ENCODE results near the gene MMP25. TPM values are rescaled to one million over a fixed set of nuclear protein-coding genes. Genes with fewer than 3 reads are reported as not detected.

The MMP25 gene
- polyA plus RNA-seq, 1 donor (not counting 4 experiments of a cell fraction or from before 2014, with no cell fraction given): 0.09 TPM

GRCh38 chr16:3084491-3084890 is 38.1 kb downstream of the MMP25 start:
- Histone ChIP-seq H3K4me3 (ENCODE audit: control insufficient read depth in 2 of 3, extremely low read depth in 1 of 3, insufficient read depth in 2 of 3, low read depth in 1 of 3, low read length in 3 of 3) (no peak overlapping the region), H3K36me3 (ENCODE audit: control insufficient read depth in 2 of 2, extremely low read depth in 1 of 2, insufficient read depth in 2 of 2, low read length in 2 of 2) (no peaks in the 10 kb centered on the region), H3K4me1 (ENCODE audit: control insufficient read depth, extremely low read depth, insufficient read depth, low read length) (no peaks in the 10 kb centered on the region), H3K79me2 (ENCODE audit: control insufficient read depth, insufficient read depth, low read length) (no peaks in the 10 kb centered on the region), H4K20me1 (ENCODE audit: control insufficient read depth, extremely low read depth, insufficient read depth, low read length) (no peaks in the 10 kb centered on the region), H2AFZ (ENCODE audit: control insufficient read depth, low read length) (no peak overlapping the region), H3K4me2 (ENCODE audit: control insufficient read depth, extremely low read depth, insufficient read depth, low read depth, low read length) (no peak overlapping the region), H3K9me3 (ENCODE audit: control insufficient read depth, low read depth, low read length) (no peaks in the 10 kb centered on the region), H3K9ac (ENCODE audit: control insufficient read depth, extremely low read depth, insufficient read depth, low read length) (no peak overlapping the region), H3K27me3 (ENCODE audit: control insufficient read depth, extremely low read depth, insufficient read depth, low read length) (peaks cover 23% of the 10 kb centered on the region), H3K27ac (ENCODE audit: control insufficient read depth, insufficient read depth, low read length) (no peak overlapping the region), H3K9me1 (ENCODE audit: control insufficient read depth, extremely low read depth, insufficient read depth, low read length) (no peaks in the 10 kb centered on the region)
- no peak for TF ChIP-seq EZH2 (IDR thresholded peaks at IDR 0.05; ENCODE audit: low read length)
- no peak for TF ChIP-seq CTCF (optimal IDR thresholded peaks at IDR 0.05 in 1 of 3, IDR thresholded peaks at IDR 0.05 in 1 of 3, conservative IDR thresholded peaks at IDR 0.05 in 1 of 3; ENCODE audit: extremely low read depth in 1 of 3, insufficient read depth in 2 of 3, low read length in 3 of 3)
- dilution Hi-C loops (cut with MboI; ENCODE audit: extremely low pct_ligation_motif_present, low sequenced_read_pairs): no loop called here
- FAIRE-seq: no peak
- DNase-seq (ENCODE audit: low read depth, low spot score): no peak

- Histone ChIP-seq H3K4me3 (ENCODE audit: control insufficient read depth in 2 of 3, extremely low read depth in 1 of 3, insufficient read depth in 2 of 3, low read depth in 1 of 3, low read length in 3 of 3) (no peak overlapping the region), H4K20me1 (ENCODE audit: control insufficient read depth, extremely low read depth, insufficient read depth, low read length) (no peaks in the 10 kb centered on the region), H3K9me1 (ENCODE audit: control insufficient read depth, extremely low read depth, insufficient read depth, low read length) (no peaks in the 10 kb centered on the region), H3K9ac (ENCODE audit: control insufficient read depth, extremely low read depth, insufficient read depth, low read length) (no peak overlapping the region), H3K4me2 (ENCODE audit: control insufficient read depth, extremely low read depth, insufficient read depth, low read depth, low read length) (no peak overlapping the region), H2AFZ (ENCODE audit: control insufficient read depth, low read length) (no peak overlapping the region), H3K79me2 (ENCODE audit: control insufficient read depth, insufficient read depth, low read length) (no peaks in the 10 kb centered on the region), H3K36me3 (ENCODE audit: control insufficient read depth in 2 of 2, extremely low read depth in 1 of 2, insufficient read depth in 2 of 2, low read length in 2 of 2) (no peaks in the 10 kb centered on the region), H3K27me3 (ENCODE audit: control insufficient read depth, extremely low read depth, insufficient read depth, low read length) (peaks cover 17% of the 10 kb centered on the region), H3K27ac (ENCODE audit: control insufficient read depth, insufficient read depth, low read length) (no peak overlapping the region), H3K4me1 (ENCODE audit: control insufficient read depth, extremely low read depth, insufficient read depth, low read length) (no peaks in the 10 kb centered on the region), H3K9me3 (ENCODE audit: control insufficient read depth, low read depth, low read length) (no peaks in the 10 kb centered on the region)
- DNase-seq (ENCODE audit: low read depth, low spot score) (no peak), FAIRE-seq (no peak)
- dilution Hi-C loops (cut with MboI; ENCODE audit: extremely low pct_ligation_motif_present, low sequenced_read_pairs): no loop called here
- TF ChIP-seq EZH2 (IDR thresholded peaks at IDR 0.05; ENCODE audit: low read length) (no peak), CTCF (optimal IDR thresholded peaks at IDR 0.05 in 1 of 3, IDR thresholded peaks at IDR 0.05 in 1 of 3, conservative IDR thresholded peaks at IDR 0.05 in 1 of 3; ENCODE audit: extremely low read depth in 1 of 3, insufficient read depth in 2 of 3, low read length in 3 of 3) (no peak)
Measured at GRCh38 chr16:3084969-3085670, 38.8 kb downstream of the MMP25 start.

Data from keratinocyte (primary cell).